GM19463 (cell line): ENCODE measurements around the gene PKP4.
"Not testable (repeated sequence)": the region's sequence is repeated elsewhere in the genome, so short reads cannot be mapped to it uniquely, and the experiment has no call there.

Source experiments
- ATAC-seq: cut with Tn5 transposase; IDR thresholded peaks from one replicate; pipeline ENCODE4 v1.9.1; 2021; ENCODE audit warnings: mild to moderate bottlenecking, moderate library complexity; ENCODE audit not compliant: unreplicated experiment

PKP4 gene

GRCh38 chr2:158671360-158672245 is 214.9 kb downstream of the PKP4 start:
- no peak for ATAC-seq

- ATAC-seq = no peak
Observed at GRCh38 chr2:158676295-158676694, 219.5 kb downstream of the PKP4 start.

- no peak for ATAC-seq
Observed at GRCh38 chr2:158676696-158677095, 219.9 kb downstream of the PKP4 start.

- no peak for ATAC-seq
Observed at GRCh38 chr2:158677542-158677941, 220.8 kb downstream of the PKP4 start.

DNA sequence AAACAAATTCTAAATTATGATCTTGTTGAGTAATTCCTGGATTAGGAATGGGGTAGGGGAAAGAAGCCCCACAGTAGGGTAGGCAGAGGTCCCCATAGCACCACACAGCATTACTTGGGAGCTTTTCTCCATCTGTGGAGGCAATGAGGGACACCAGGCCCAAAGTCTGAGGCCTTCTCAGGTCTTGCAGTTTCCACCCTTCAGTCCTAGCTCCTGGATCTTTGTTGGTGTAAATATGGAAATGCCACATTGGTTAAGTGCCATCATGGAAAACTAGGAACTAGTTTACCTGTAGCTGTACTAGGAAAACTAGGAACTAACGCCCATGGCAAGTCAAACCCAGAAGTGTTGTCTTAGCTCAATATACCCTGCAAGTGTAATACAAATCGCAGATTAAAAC is 225.1 kb downstream of the PKP4 start:
- ATAC-seq = no peak

GRCh38 chr2:158685646-158686045 is 228.9 kb downstream of the PKP4 start:
- no peak for ATAC-seq

- no peak for ATAC-seq
Observed at GRCh38 chr2:158686210-158686691, 229.5 kb downstream of the PKP4 start.

- ATAC-seq = no peak
Observed at GRCh38 chr2:158687315-158687714, 230.6 kb downstream of the PKP4 start.

- no peak for ATAC-seq
Observed at GRCh38 chr2:158688721-158689120, 232.0 kb downstream of the PKP4 start.

DNA sequence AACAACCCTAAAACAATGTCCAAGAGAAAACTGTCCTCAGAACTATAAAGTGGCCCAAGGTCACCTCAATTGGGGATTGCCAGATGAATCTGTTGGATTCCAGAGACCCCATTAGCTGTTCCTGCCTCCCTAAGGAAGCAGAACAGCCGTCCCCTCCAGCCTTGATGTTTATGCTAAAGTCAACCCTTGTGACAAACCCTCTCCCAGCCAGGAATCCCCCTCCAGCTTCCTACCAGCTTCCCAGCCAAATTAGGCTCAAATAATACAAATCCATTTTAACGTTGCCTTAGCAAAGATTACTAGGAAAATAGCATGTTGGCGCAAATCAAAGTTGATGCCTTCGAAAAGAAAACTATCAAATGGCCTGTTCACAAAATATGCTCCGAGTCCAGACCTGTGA is 232.6 kb downstream of the PKP4 start:
- no peak for ATAC-seq

- ATAC-seq = no peak
Observed at GRCh38 chr2:158690823-158691222, 234.1 kb downstream of the PKP4 start.

GRCh38 chr2:158691619-158692018 is 234.9 kb downstream of the PKP4 start:
- no peak for ATAC-seq

- no peak for ATAC-seq
Observed at GRCh38 chr2:158692372-158693103, 235.8 kb downstream of the PKP4 start.

- no peak for ATAC-seq
Observed at GRCh38 chr2:158693476-158693875, 236.7 kb downstream of the PKP4 start.

DNA sequence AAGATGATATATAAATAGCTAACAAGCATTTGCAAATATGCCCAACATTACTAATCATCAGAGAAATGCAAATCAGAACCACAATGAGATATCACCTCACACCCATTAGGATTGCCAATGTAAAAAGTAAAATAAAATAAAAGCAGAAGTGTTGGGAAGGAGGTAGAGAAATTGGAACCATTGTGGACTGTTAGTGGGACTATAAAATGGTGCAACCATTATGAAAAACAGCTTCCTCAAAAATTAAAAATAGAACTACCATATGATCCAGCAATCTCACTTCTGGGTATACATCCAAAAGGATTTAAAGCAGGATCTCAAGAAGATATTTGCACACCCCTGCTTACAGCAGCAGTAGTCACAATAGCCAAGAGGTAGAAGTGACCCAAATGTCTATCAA is 238.6 kb downstream of the PKP4 start:
- ATAC-seq = no peak

DNA sequence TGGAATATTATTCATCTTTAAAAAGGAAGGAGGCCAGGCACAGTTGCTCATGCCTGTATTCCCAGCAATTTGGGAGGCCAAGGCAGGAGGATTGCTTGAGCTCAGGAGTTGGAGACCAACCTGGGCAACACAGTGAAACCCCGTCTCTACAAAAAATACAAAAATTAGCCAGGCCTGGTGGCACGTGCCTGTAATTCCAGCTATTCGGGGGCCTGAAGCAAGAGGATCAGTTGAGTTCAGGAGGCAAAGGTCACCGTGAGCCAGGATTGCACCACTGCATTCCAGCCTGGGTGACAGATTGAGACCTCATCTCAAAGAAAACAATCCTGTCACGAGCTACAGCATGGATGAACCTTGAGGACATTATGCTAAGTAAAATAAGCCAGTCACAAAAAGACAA is 239.0 kb downstream of the PKP4 start:
- not testable (repeated sequence) for ATAC-seq

DNA sequence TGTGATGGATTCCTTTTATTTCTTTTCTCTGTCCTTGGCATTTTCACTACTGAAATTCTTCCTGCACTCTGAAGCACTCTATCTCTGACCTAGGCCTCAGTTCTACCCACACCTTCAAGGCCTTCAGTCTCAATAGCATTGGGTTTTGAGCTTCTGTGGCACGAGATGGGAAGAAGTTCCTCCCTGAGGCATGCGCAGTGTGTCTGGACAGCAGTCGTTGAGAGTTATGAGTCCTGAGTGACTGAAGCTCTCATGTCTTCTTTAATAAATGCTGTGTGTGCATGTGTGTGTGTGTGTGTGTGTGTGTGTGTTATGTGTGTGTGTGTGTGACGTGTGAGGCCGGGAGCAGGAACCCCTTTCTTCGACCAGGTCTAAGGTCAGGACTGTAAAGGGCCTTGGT is 242.6 kb downstream of the PKP4 start:
- ATAC-seq = no peak

GRCh38 chr2:158701101-158701500 is 244.3 kb downstream of the PKP4 start:
- ATAC-seq = no peak

DNA sequence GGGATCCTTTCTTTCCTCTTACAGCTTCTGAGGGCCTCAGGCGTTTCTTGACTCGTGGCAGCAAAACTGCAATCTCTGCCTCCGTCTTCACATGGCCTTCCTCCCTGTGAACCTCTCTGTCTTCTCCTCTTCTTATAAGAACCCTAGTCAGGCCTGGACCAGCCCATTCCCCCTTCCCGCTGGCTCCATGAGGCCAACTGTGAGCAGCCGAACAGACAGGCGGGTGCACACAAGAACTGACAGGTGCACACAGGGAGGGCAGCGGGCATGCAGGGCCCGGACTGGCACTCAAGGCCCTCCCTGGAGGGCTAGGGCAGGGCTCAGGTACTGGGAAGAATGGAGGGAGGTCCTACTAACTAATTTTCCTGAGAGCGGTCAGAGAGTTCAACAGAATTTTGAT is 246.0 kb downstream of the PKP4 start:
- no peak for ATAC-seq

DNA sequence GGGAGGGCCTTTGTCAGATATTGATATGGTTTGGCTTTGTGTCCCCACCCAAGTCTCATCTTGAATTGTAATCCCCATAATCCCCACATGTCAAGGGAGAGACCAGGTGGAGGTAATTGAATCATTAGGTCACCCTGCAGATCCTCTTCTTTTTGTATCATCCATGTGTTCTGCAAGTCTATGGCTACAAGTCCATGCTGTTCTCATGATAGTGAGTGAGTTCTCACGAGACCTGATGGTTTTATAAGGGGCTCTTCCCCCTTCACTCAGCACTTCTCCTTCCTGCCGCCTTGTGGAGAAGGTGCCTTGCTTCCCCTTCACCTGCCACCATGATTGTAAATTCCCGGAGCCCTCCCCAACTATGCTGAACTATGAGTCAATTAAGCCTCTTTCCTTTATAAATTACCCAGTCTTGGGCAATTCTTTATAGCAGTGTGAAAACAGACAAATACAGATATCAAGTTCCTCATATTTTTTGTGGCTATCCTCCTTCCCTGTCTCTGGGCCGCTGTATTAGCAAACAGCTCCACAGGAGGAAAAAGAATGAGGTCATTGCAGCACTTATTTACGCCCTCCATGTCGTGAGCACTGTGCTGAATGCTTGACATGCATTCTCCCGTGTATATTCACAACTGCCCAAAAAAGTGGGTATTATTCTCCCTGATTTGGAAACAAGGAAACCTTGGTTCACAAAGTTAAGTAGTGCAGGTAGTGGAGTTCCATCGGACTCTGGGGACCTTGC is 248.1 kb downstream of the PKP4 start:
- ATAC-seq = not testable (repeated sequence)

DNA sequence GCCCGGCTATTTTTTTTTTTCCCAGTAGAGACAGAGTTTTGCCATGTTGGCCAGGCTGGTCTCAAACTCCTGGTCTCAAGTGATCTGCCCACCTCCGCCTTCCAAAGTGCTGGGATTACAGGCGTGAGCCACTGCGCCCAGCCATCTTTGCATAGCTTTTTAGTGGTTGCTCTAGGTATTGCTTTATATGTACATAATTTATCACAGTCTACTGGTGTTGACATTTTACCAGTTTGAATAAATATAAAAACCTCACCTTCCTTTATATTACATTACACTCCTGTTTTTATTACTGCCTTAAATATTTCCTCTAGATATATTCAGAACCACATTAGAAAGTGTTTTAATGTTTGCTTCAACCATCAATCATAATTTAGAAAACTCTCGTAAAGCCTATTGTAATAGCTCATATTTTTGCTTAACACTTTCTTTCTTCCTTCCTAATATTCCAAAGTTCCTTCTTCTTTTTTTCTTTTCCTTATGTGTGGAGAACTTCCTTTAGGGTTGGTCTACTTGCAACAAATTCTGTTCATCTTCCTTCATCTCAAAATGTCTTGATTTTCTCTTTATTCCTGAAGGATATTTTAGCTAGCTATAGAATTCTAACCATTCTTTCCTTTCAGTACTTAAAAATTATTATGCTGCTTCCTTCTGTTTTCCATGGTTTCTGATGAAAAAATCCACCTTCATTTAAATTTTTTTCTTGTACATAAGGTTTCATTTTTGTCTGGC is 256.2 kb downstream of the PKP4 start:
- ATAC-seq = no peak
